Measurements from ENCODE around the gene SRD5A1. TPM values are rescaled to one million over a fixed set of nuclear protein-coding genes. Genes with fewer than 3 reads are reported as not detected.

SRD5A1 gene
- total RNA-seq, 1 donor from 2014 or later, result 5.9 TPM

DNA sequence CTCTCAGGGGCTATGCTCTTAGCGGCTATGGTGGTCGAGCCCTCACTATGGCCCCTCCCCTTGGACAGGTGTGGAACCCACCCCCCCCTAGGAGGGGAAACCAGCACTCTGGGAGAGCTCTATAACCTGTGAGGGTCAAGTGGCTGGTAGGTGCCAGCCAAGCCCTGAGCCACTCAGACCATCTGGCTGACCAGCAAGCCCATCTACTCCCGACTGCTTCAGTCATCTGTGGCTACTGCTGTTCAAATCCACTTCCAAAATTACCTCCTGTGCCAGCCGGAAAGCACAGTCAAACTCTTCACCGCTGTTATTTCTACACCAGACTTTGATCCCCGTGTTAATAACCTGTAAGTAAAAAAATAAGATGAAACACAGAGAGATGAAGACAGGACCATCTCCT lies 28.9 kb upstream of the SRD5A1 start:
- no peak for DNase-seq (ENCODE audit: low read depth in 2 of 2)

DNA sequence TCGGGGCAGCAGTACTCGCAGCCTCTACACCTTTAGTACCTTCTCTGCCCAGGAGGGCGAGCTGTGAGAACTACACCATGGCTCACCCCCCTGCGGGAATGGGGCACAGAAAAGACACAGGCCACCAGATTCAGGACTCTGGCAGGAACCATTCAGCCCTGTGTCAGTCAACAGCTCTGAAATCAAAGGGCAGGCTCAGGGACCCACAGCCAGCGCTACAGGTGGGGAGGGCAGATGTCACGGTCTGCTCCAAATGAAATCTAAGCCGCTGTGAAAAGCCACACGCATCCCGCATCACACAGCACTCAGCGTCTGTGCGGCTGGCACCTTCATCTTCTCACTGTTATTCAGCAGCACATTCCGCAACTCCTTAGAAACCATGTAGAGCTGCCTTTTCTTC lies 28.3 kb upstream of the SRD5A1 start:
- DNase-seq (ENCODE audit: low read depth in 2 of 2), result no peak

DNA sequence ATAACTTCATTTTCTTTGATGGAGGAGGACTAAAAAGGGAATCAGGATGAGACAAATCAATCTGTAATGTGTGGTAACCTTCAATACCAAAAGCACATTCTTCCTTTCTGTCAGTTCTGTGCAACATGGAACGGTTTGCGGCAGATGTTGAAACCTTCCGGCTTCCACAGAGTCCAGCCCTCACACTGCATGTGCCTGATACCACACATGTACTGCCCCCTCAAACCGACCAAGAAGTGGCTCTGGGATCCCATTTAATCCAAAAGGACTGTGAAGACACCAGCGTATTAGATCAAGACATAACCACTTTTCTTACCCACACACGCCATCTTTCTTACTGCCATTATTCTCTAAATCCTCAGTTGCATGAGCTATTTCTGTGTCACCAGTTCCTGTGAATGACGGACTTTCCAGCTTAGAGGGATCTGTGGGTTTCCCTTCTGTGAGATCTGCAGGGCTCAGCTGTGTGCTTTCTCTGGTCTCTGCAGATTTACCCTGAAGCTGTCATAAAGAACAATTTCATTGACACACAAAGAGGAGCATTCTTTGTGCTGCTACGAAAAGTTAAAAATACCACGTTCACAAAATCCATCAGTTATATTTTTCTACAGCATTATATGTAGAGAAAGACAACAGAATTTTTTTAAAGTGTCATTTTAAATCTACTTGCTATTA lies 26.2 kb upstream of the SRD5A1 start:
- no peak for DNase-seq (ENCODE audit: low read depth in 2 of 2)

GRCh38 chr5:6607559-6607936 lies 25.7 kb upstream of the SRD5A1 start:
- DNase-seq (ENCODE audit: low read depth in 2 of 2), result no peak

DNA sequence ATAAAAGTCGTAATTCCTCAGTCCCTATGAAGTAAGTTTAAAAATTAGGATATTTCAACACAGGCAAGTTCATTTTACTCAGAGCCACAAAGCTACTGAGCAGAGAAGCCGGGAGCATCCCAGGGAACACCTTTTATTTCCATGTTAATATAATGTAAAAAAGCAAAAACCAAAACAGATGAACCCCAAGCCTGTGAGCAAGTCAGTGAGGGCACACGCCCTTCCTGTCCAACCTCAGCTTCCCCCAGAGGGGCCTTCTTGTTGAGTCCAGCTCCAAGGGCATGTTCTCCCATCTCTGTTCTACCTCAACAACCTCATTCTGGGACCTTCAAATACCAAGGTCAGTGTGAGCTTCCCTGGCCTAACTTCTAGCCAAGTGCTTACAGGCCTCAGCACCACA lies 25.2 kb upstream of the SRD5A1 start:
- no peak for DNase-seq (ENCODE audit: low read depth in 2 of 2)

DNA sequence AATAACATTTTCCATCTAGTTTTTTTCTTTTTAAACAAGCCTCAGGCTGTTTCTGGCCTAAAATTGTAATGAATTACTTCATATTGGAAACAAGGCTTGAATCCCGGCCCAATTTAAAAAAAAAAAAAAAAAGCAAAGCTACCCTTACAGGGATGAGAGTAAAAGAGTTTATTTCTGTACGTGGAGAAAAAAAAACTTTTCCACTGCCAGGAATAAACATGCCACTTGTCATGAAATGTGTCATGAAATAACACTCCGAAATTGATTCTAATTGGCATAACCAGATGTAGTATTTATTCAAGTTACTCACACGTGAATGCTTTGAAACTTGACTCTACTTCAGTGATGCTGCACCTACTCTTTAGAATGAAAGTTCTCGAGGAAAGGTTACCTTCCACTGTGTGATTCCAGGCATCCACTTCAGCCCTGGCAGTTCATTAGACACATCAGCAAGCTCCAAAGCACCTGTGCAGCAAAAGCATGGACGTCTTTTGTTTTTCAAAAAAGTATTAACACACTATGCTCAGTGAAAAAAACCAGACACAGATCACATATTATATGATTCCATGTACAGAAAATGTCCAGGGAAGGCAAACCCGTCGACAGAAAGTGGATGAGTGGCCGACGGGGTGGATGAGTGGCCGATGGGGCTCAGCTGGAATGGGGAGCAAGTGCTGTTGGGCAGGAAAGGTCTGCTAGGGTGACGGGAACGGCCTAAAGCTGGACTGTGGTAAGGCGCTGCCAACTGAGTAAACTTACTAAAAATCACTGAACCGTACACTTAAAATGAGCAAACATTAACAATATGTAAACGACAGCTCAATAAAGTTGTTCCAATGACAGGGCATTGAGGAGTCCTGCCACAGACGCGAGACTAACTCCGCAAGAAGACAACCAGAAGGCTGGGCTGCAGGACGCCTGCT lies 21.6 kb upstream of the SRD5A1 start:
- DNase-seq (ENCODE audit: low read depth in 2 of 2), result no peak

DNA sequence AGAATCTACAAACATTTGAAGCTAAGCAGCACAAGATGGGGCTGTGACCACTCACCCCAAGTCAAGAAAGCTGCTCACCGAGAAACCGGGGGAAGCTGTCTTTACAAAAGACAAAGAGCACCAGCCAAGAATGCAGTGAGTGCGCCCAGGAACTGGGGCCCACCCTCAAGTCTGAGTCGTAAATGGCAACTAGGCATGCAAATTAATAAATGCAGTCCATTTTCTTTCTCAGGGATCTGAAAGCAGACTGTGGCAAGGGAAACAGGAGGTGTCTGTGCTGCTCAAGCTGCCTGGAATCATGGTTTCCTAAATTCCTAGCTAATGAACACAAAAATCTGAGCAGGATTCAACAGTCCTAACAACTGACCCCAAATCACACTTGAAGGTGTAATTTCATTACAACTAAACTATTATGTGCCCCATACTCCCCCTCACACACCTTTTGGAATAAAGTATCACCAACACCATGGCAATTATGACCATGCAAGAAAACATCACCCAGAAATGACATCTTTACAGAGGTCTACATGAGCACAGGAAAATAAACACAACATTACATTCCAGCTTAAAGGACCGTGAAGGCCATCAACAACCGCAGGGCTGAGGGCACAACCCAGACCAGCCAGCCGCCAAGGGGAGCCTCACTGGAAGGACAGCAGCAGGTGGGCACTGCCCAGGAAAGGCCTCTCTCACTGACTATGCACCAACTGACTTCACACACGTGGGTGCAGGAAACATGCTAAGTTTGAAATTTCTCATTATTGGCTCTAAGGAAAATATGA lies 18.0 kb upstream of the SRD5A1 start:
- DNase-seq (ENCODE audit: low read depth in 2 of 2), result no peak

DNA sequence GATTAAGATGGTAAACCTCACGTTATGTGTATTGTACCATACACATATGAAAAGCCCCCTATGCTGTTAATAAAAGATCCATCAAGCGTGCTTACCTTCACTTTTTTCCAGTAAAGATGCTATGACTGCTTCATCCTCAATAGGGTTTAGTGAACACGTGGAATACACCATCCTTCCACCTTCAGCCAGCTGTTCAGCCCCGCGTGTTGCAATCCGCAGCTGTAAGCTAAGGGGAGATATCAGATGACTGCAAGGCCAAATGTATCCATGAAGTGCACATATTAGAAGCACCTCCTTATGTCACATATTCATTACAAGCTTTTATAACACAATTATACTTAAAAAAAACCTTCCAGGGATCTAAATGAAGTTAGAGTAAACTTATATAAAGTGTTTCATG lies 16.6 kb upstream of the SRD5A1 start:
- DNase-seq (ENCODE audit: low read depth in 2 of 2), result no peak

GRCh38 chr5:6623228-6623627 lies 10.0 kb upstream of the SRD5A1 start:
- DNase-seq (ENCODE audit: low read depth in 2 of 2), result peak in 1 of 2 donors; percentile 10

DNA sequence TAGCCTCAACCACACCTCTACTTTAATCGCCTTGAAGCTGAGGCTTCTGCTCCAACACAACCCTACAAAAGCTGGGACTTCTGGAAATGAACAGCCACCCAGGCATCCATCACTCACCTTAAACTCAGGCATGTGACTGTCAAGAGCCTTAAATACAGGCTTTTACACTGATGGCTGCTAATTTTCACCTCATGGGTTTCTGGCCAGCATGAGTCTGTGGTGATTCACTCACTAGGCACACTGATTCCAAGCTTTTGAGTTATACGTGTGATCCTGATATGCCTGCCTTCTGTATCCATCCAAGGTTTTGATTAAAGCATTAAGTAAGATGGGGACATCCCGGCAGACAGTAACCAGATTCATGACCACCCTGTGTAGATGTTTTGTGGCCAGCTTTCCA lies 9.3 kb upstream of the SRD5A1 start:
- no peak for DNase-seq (ENCODE audit: low read depth in 2 of 2)

DNA sequence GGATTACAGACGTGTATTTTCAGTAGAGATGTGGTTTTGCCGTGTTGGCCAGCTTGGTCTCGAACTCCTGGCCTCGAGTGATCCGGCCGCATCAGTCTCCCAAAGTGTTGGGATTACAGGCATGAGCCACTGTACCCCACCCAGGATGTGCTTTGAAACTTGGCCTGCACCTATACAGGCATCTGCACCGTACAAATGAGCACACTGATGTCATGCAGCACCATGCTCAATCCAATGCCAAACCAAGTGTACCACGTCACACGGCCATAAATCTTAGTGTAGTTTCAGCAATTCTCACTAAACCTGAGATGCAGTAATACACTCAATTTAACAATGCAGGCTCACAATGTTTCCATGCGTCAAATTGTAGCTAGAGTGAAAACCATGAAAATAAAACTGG lies 6.7 kb upstream of the SRD5A1 start:
- DNase-seq (ENCODE audit: low read depth in 2 of 2), result no peak

DNA sequence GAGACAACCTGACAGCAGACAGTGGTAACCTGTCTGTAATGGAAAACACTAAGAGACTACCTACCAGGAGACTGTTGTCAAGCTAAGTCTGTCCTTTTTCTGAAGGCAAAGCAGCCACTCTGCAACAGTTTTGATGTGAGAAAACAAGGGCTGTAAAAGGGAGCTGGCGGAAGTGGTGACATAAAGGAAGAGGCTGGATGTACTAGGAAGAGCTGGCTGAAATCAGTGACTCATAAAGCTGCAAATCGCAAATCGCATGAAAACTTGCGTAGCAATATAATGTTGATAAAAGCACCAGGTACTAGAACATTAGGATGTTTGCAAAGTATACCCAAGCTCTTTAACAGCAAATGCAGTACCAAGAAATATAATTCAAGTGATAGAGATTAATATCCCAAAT lies 1.8 kb upstream of the SRD5A1 start:
- peak; percentile 45 to 76 for DNase-seq (ENCODE audit: low read depth in 2 of 2)

GRCh38 chr5:6632324-6632887 lies 834 bp upstream of the SRD5A1 start:
- peak in 1 of 2 donors; percentile 40 for DNase-seq (ENCODE audit: low read depth in 2 of 2)

DNA sequence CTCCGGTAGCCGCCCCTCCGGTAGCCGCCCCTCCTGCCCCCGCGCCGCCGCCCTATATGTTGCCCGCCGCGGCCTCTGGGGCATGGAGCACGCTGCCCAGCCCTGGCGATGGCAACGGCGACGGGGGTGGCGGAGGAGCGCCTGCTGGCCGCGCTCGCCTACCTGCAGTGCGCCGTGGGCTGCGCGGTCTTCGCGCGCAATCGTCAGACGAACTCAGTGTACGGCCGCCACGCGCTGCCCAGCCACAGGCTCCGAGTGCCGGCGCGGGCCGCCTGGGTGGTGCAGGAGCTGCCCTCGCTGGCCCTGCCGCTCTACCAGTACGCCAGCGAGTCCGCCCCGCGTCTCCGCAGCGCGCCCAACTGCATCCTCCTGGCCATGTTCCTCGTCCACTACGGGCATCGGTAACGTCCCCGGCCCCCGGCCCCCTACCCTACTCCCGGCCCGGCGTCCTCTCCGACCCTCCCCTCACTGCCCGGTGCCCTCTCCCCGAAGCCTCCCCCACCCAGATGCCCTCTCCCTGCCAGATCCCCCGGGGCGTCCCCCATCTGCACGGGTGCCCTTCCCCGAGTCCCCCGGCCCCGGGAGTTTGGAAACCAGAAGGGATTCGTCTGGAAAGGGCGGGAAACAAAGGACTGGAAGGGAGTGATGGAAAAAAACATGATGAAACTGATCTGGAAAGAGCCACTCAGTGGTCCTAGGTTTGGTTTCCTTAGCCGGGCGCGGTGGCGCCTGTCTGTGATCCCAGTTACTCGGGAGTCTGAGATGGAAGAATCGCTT lies 417 bp downstream of the SRD5A1 start:
- DNase-seq (ENCODE audit: low read depth in 2 of 2), result peak in 1 of 2 donors; percentile 16

- no peak for DNase-seq (ENCODE audit: low read depth in 2 of 2)
Measured at GRCh38 chr5:6634306-6634705, 1.1 kb downstream of the SRD5A1 start.

DNA sequence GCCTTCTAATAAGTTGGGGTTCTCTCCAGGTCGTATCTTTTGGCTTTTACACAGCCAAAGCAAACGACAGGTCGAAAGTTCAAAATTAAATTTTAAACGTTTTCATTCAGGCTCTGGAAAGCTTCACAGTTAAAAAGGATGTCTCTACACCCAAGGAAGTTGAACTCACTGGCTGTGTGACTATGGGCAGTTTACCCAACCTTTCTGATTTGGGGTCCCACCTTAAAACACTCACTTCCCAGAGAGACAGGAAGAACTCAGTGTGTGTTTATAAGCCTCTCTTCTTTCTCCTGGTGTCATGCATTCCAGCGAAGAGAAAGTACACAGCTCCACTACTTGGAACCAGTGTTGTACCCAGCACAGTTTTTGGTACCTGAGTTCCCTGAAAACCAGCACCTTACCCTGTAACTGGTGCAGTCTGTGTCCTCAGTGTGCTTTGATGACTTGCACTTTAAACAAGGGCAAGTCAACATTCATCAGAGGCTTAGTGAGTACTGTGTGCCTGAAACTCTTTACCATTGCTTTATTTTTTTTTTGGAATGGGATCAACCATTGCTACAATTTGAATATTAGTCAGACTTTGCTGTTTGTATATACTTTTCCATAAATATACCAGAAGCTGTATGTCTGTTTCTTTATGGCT lies 1.7 kb downstream of the SRD5A1 start:
- no peak for DNase-seq (ENCODE audit: low read depth in 2 of 2)

- DNase-seq (ENCODE audit: low read depth in 2 of 2), result no peak
Measured at GRCh38 chr5:6636293-6636692, 3.1 kb downstream of the SRD5A1 start.

- no peak for DNase-seq (ENCODE audit: low read depth in 2 of 2)
Measured at GRCh38 chr5:6637022-6637421, 3.8 kb downstream of the SRD5A1 start.

DNA sequence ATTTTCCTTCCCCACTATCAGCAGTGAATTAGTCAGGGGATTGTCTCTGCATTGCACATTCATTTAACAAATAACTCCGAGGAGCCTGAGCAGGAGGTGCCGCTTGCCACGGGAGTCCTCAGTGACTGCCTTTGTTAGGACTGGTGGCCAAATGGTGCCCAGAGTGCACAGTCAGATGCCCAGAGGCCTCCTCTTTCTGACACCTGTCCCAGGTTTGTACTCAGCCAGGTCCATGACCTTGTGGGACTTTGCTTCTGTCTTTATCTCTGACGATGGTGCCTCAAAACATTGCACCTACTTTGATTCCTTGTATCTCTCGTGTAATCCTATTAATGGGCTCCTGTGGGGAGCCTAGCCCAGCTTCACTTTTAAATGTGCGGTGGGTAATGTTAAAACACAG lies 4.3 kb downstream of the SRD5A1 start:
- DNase-seq (ENCODE audit: low read depth in 2 of 2), result no peak

DNA sequence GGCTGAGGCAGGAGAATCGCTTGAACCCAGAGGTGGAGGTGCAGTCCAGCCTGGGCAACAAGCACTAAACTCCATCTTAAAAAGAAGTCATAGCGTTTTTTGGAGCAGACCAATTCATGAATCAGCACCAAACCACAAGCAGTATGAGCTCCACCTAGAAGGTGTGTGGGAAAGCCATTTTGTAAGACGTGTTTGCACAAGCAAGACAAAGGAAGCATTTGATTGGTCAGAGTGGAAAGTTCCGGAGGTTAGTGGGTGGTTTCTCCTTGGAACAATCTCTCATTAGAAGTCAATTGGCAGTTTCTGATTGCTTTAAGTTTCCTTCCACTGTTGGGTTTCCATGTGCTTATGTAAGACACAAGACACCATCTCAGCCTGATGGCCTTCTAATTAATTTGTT lies 5.0 kb downstream of the SRD5A1 start:
- no peak for DNase-seq (ENCODE audit: low read depth in 2 of 2)

GRCh38 chr5:6642655-6643054 lies 9.4 kb downstream of the SRD5A1 start:
- no peak for DNase-seq (ENCODE audit: low read depth in 2 of 2)

Data from dermis microvascular lymphatic vessel endothelial cell (primary cell).